ENCODE measurements around the gene MINPP1. TPM values are rescaled to one million over a fixed set of nuclear protein-coding genes. Genes with fewer than 3 reads are reported as not detected.

MINPP1 gene
- total RNA-seq, 1 donor from 2014 or later: 17.3 TPM

DNA sequence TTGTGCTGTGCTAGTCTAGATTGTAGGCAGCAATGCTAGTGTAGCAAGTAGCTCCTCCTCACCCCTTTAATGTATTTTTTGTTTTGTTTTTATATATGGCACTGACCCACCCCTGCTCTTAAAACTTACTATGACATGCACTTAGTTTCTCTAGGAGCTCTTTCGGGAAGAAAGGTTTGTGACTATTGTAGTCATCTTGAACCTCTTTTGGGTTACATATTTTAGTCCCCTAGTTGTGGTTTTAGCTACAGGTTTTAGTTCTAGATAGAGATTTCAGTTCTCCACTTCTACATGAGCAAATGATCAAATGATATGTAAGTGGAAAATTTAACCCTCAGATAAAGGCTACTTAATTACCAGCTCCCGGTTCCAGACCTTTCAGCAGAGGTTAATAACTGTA lies 14.9 kb downstream of the MINPP1 start:
- DNase-seq (ENCODE audit: low read depth in 2 of 2): no peak

DNA sequence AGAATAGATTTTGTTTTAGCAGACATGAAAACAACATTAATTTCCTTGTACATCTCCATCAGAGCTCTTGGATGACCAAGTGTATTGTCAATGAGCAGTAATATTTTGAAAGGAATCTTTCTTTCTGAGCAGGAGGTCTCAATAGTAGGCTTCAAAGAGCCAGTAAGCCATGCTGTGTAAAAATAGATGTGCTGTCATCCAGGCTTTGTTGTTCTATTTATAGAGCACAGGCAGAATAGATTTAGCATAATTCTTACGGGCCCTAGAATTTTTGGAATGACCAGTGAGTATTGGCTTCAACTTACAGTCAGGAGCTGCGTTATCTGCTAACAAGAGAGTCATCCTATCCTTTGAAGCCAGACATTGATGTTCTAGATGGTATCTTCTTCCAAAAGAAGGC lies 19.0 kb downstream of the MINPP1 start:
- no peak for DNase-seq (ENCODE audit: low read depth in 2 of 2)

GRCh38 chr10:87524296-87524695 lies 19.6 kb downstream of the MINPP1 start:
- no peak for DNase-seq (ENCODE audit: low read depth in 2 of 2)

- DNase-seq (ENCODE audit: low read depth in 2 of 2): peak in 1 of 2 donors; percentile 84
Measured at GRCh38 chr10:87531908-87532622, 27.4 kb downstream of the MINPP1 start.

DNA sequence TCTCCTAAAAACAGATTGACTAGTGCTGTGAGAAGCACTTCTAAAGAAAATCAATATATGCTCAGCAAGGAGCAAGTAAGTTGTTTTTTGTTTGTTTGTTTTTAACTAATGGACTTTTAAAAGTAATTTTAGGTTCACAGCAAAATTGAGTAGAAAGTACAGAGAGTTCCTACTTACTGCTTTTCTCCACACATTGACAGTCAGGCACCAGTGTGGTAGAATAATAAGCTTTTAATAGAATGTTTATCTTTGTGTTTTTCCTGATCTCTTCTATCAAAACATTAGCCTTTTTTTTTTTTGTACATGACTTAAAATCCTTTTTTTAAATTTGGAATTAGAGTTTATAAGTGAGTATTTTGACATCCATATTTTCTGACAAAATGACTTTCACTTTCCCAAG lies 28.0 kb downstream of the MINPP1 start:
- DNase-seq (ENCODE audit: low read depth in 2 of 2): peak in 1 of 2 donors; percentile 4

DNA sequence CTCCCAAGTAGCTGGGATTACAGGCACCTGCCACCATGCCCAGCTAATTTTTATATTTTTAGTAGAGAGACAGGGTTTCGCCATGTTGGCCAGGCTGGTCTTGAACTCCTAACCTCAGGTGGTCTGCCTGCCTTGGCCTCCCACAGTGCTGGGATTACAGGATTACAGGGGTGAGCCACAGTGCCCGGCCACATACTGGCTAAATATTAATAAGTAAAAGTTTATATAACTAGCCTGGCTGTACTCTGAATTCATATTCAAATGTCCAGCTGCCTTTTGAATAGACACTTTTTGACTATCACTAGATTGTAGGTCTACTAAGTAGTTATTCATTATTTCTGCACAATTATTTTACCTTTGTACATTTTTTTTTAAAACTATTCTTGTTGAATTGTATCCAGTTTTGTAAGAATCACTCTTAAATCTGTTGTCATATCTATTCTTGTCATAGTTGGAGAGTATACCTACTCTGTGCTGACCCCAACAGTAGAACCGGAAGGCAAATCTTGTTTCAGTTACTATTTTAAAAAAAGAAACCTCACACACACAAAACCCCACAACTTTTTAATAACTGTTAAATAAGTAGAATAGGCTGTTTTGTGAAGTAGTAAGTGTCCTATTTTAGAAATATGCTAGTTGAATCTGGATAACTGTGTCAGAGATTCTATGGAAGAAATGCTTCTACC lies 29.6 kb downstream of the MINPP1 start:
- DNase-seq (ENCODE audit: low read depth in 2 of 2): no peak

GRCh38 chr10:87538092-87539015 lies 33.7 kb downstream of the MINPP1 start:
- no peak for DNase-seq (ENCODE audit: low read depth in 2 of 2)

DNA sequence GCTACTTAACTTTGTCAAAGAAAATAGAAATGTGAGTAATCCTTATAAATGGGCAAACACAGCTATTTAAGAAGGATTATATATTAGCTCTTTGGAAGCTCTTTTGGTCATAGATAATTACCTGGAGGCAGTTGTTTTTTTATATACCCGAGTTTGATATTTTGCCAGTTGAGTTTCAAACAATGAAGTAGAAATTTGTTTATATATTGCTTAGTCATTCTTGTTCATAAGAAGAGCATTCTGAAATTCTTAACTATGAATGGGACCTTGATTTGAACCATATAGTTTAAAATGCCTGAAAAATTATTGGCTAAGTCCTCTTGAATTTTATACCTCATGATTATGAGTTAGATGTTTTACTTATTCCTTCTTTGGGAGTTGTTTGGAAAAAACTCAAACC lies 36.4 kb downstream of the MINPP1 start:
- peak; percentile 17 to 55 for DNase-seq (ENCODE audit: low read depth in 2 of 2)

- DNase-seq (ENCODE audit: low read depth in 2 of 2): no peak
Measured at GRCh38 chr10:87544721-87545120, 40.0 kb downstream of the MINPP1 start.

DNA sequence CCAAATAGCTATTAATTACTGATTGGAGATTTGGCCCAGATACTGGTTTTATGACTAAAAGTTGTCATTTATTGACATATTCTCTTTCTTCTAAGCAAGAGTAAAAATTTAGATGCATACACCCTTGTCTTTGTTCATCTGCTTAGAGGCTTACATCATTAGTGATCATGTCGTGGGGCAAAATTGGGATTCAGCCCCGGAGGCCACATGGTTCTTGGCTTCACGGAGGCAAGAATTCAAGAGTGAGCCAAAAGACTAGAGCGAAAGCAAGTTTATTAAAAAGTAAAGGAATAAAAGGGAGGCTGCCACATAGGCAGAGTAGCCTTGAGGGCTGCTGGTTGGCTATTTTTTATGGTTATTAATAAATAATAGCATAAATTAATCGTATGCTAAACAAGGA lies 41.1 kb downstream of the MINPP1 start:
- DNase-seq (ENCODE audit: low read depth in 2 of 2): no peak

- no peak for DNase-seq (ENCODE audit: low read depth in 2 of 2)
Measured at GRCh38 chr10:87546210-87546609, 41.5 kb downstream of the MINPP1 start.

GRCh38 chr10:87546971-87547413 lies 42.3 kb downstream of the MINPP1 start:
- no peak for DNase-seq (ENCODE audit: low read depth in 2 of 2)

- DNase-seq (ENCODE audit: low read depth in 2 of 2): peak in 1 of 2 donors; percentile 17
Measured at GRCh38 chr10:87547734-87548311, 43.1 kb downstream of the MINPP1 start.

DNA sequence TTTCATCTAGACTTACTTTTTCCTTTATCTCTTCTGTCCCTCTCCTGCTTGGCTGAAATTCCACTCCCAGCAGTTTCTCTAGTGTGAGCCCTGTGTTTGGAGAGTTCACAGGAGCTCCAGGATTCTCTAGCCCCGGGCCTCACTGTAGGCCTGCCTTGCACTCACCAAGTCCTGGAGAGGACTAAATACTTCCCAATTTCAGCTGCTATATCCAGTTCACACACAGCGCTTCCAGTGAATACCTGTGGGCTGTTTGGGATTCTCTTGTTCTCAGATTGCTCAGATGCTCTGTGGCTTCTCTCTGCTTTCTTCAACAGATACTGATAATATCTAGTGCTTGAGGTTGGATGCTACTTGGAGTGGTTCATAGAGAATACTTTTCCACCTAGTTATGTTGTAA lies 46.0 kb downstream of the MINPP1 start:
- no peak for DNase-seq (ENCODE audit: low read depth in 2 of 2)

GRCh38 chr10:87551326-87551725 lies 46.6 kb downstream of the MINPP1 start:
- no peak for DNase-seq (ENCODE audit: low read depth in 2 of 2)

DNA sequence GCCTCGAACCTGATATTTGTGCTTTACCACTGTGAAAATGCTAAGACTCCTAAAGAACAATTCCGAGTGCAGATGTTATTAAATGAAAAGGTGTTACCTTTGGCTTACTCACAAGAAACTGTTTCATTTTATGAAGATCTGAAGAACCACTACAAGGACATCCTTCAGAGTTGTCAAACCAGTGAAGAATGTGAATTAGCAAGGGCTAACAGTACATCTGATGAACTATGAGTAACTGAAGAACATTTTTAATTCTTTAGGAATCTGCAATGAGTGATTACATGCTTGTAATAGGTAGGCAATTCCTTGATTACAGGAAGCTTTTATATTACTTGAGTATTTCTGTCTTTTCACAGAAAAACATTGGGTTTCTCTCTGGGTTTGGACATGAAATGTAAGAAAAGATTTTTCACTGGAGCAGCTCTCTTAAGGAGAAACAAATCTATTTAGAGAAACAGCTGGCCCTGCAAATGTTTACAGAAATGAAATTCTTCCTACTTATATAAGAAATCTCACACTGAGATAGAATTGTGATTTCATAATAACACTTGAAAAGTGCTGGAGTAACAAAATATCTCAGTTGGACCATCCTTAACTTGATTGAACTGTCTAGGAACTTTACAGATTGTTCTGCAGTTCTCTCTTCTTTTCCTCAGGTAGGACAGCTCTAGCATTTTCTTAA lies 47.7 kb downstream of the MINPP1 start:
- no peak for DNase-seq (ENCODE audit: low read depth in 2 of 2)

DNA sequence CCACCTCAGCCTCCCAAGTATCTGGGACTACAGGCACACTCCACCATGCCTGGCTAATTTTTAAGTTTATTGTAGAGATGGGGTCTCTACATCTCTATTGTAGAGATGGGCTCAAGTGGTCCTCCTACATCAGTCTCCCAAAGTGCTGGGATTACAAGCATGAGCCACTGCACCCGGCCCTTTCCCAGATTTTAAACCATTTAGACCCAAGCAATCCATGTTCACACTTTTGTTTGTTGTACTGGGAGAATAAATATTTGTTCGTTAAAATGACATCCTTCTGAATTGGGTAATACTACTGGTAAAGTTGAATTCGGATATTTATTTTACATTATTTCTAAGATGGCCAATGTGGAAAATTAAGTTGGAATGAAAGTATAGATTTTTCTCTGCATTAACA lies 52.7 kb downstream of the MINPP1 start:
- DNase-seq (ENCODE audit: low read depth in 2 of 2): no peak

DNA sequence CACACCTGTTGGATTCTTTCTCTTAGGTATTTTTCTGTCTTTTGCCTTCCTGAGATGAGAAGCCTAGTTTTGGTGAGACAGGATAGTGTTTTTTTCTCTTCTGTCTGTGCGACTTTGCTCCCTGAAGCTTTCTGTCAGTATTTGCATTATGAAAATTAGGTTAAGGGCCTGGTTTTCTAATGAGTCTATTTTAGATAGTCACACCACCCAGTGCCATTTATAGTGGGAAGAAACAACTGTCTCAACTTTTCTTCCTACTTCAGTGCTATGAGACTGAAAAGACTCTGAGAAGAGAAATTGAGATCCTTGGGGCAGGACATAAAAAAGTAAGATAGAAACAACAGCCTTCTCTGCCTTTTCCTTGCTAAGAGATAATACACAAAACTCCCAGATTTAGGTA lies 53.6 kb downstream of the MINPP1 start:
- no peak for DNase-seq (ENCODE audit: low read depth in 2 of 2)

DNA sequence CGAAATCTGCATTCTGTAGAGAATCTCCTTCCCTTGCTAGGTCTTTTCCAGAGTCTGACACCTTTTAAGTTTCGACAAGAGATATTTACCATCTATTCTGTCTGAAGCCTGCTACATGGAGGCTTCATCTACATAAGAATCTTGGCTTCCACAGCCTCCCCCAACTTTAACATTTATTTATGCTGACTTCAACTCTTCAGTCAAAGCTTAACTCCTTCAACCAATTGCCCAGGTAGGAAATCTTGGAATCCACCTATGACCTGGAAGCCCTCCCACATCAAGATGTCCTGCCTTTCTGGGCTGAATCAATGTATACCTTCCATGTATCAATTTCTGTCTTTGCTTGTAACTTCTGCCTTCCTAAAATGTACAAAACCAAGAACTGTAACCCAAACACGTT lies 54.7 kb downstream of the MINPP1 start:
- no peak for DNase-seq (ENCODE audit: low read depth in 2 of 2)

- no peak for DNase-seq (ENCODE audit: low read depth in 2 of 2)
Measured at GRCh38 chr10:87560495-87561129, 55.9 kb downstream of the MINPP1 start.

DNA sequence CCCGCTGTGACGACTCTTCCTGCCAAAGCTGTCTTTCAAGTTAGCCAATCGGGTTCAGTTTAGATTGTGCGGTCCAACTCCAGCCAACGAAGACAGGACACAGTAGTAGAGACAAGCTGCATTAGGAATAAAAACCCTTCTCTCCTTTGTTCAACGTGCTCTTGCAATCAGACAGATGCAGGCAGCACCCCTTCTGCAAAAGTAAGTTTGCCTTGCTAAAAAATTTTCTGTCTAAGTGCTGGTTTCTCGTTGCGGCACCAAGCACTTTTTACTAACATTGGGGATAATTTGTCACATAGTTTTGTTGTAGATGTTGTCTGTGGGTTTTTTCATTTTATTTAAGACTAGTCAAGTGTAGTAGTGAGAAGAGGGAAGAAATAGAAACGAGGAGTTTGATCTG lies 58.1 kb downstream of the MINPP1 start:
- no peak for DNase-seq (ENCODE audit: low read depth in 2 of 2)
